MCF 10A (cell line): ENCODE data around the gene PDHX. TPM values are rescaled to one million over a fixed set of nuclear protein-coding genes. Genes with fewer than 3 reads are reported as not detected.

Experiments used
- BruUV-seq: library from RNA; stranded (reverse); fragments of 400-500 nt; replicated peaks from 2 replicates; lab custom pipeline; 2021; lab: Mats Ljungman, UMichigan
- CTCF ChIA-PET: fragments of 300-600 bp; sonication (Branson Sonifier 250); formaldehyde crosslinking; extraction: SDS; loops from one replicate; lab custom pipeline; 2021; ENCODE audit warnings: antibody characterized with exemption, inconsistent platforms; lab: Yijun Ruan, JAX
- POLR2A ChIA-PET: fragments of 300-600, 350-650 bp; sonication (Branson Sonifier 250); formaldehyde crosslinking; extraction: SDS; loops from one replicate; lab custom pipeline; 2020; ENCODE audit warnings: antibody characterized with exemption, inconsistent platforms; lab: Yijun Ruan, JAX
- DNase-seq: peaks from one replicate; pipeline ENCODE4 v3.0.0-alpha.2; 2018; ENCODE audit not compliant: unreplicated experiment
- H3K27ac Mint-ChIP-seq: one replicate; pipeline ENCODE4 v1.8.0; 2022; ENCODE audit warnings: mild to moderate bottlenecking, low read depth, mixed read lengths; ENCODE audit not compliant: unreplicated experiment
- H3K27me3 Mint-ChIP-seq: one replicate; pipeline ENCODE4 v1.8.0; 2022; ENCODE audit warnings: mixed read lengths; ENCODE audit not compliant: insufficient read depth, unreplicated experiment
- H3K36me3 Mint-ChIP-seq: one replicate; pipeline ENCODE4 v1.8.0; 2022; ENCODE audit warnings: mild to moderate bottlenecking, moderate library complexity, mixed read lengths; ENCODE audit not compliant: insufficient read depth, unreplicated experiment
- H3K4me1 Mint-ChIP-seq: one replicate; pipeline ENCODE4 v1.8.0; 2022; ENCODE audit warnings: mixed read lengths; ENCODE audit not compliant: insufficient read depth, unreplicated experiment
- H3K4me3 Mint-ChIP-seq: one replicate; pipeline ENCODE4 v1.8.0; 2022; ENCODE audit warnings: mild to moderate bottlenecking, moderate library complexity, mixed read lengths; ENCODE audit not compliant: unreplicated experiment
- H3K9me3 Mint-ChIP-seq: one replicate; pipeline ENCODE4 v1.8.0; 2022; ENCODE audit warnings: mixed read lengths; ENCODE audit not compliant: unreplicated experiment
- CTCF ChIP-seq: fragments of 200-600 bp; IDR thresholded peaks from one replicate; pipeline ENCODE4 v1.8.0; 2022; ENCODE audit warnings: antibody characterized with exemption, mild to moderate bottlenecking; ENCODE audit not compliant: unreplicated experiment
- intact Hi-C: fragments of 100-400 bp; cut with micrococcal nuclease; formaldehyde crosslinking; loops from 2 replicates; pipeline ENCODE4 v1.14.1; 2022
- total RNA-seq: library from RNA; stranded (reverse); gene quantifications from 2 replicates; pipeline ENCODE4 v1.2.3, GENCODE V29; 2022

The PDHX gene
- total RNA-seq, 1 experiment from 2014 or later: 35.9 TPM

- TF ChIP-seq CTCF: no peak
- ChIA-PET CTCF (no interaction called here), POLR2A (interaction anchor here (1.0 to 1.5 kb wide), 2 partner anchors 15 to 165 kb away, joined by 3 read pairs; no protein-coding TSS in a partner anchor)
- no peak overlapping the region for H3K4me3 Mint-ChIP-seq
- no peak for DNase-seq
- intact Hi-C loops: no loop called here
- H3K27me3 Mint-ChIP-seq: no peaks in the 10 kb centered on the region
- no TSS peak for BruUV-seq
- no peak overlapping the region for H3K27ac Mint-ChIP-seq
- no peaks in the 10 kb centered on the region for H3K36me3 Mint-ChIP-seq
- H3K9me3 Mint-ChIP-seq: no peaks in the 10 kb centered on the region
- H3K4me1 Mint-ChIP-seq: peaks cover 13% of the 10 kb centered on the region
These were observed 97.9 kb downstream of the PDHX start for GRCh38 chr11:35014346-35014745.

- ChIA-PET CTCF (interaction anchor here (1.1 kb wide), 2 partner anchors 14 to 28 kb away, joined by 3 read pairs; no protein-coding TSS in a partner anchor), POLR2A (interaction anchor here (0.6 to 1.5 kb wide), 5 partner anchors 14 to 311 kb away, joined by 3 read pairs; no protein-coding TSS in a partner anchor)
- H3K4me3 Mint-ChIP-seq: no peak overlapping the region
- DNase-seq: no peak
- no peak for TF ChIP-seq CTCF
- H3K27ac Mint-ChIP-seq: no peak overlapping the region
- H3K36me3 Mint-ChIP-seq: no peaks in the 10 kb centered on the region
- BruUV-seq: no TSS peak
- peaks cover 1% of the 10 kb centered on the region for H3K4me1 Mint-ChIP-seq
- intact Hi-C loops: no loop called here
- no peaks in the 10 kb centered on the region for H3K9me3 Mint-ChIP-seq
- H3K27me3 Mint-ChIP-seq: no peaks in the 10 kb centered on the region
These were observed 99.4 kb downstream of the PDHX start for GRCh38 chr11:35015621-35016387.

GRCh38 chr11:35016916-35017315, 100.5 kb downstream of the PDHX start:
- BruUV-seq: no TSS peak
- Mint-ChIP-seq H3K27me3 (no peaks in the 10 kb centered on the region), H3K36me3 (no peaks in the 10 kb centered on the region), H3K9me3 (peaks cover 8% of the 10 kb centered on the region), H3K4me1 (no peaks in the 10 kb centered on the region), H3K4me3 (no peak overlapping the region), H3K27ac (no peak overlapping the region)
- no peak for DNase-seq
- no peak for TF ChIP-seq CTCF
- CTCF ChIA-PET: interaction anchor here (0.6 to 1.5 kb wide), 7 partner anchors 8 to 216 kb away, joined by 3 to 5 read pairs (median 3); no protein-coding TSS in a partner anchor
- intact Hi-C loops: no loop called here
- POLR2A ChIA-PET: interaction anchor here (0.6 to 1.5 kb wide), 5 partner anchors 7 to 309 kb away, joined by 3 to 4 read pairs (median 3); no protein-coding TSS in a partner anchor

GRCh38 chr11:35017528-35018342, 101.3 kb downstream of the PDHX start:
- TF ChIP-seq CTCF: no peak
- peaks cover 8% of the 10 kb centered on the region for H3K9me3 Mint-ChIP-seq
- H3K27me3 Mint-ChIP-seq: no peaks in the 10 kb centered on the region
- POLR2A ChIA-PET: interaction anchor here (0.6 to 1.5 kb wide), 3 partner anchors 8 to 529 kb away, joined by 3 to 4 read pairs (median 4); no protein-coding TSS in a partner anchor
- BruUV-seq: no TSS peak
- intact Hi-C loops: no loop called here
- no peak overlapping the region for H3K4me3 Mint-ChIP-seq
- no peak overlapping the region for H3K27ac Mint-ChIP-seq
- H3K4me1 Mint-ChIP-seq: no peaks in the 10 kb centered on the region
- DNase-seq: no peak
- H3K36me3 Mint-ChIP-seq: no peaks in the 10 kb centered on the region
- CTCF ChIA-PET: interaction anchor here (1.0 to 1.5 kb wide), 3 partner anchors 9 to 99 kb away, joined by 3 to 5 read pairs (median 3); no protein-coding TSS in a partner anchor
